Gastrocnemius medialis (tissue), 4 donors: ENCODE results near the gene PPIG. TPM values are rescaled to one million over a fixed set of nuclear protein-coding genes. Genes with fewer than 3 reads are reported as not detected.

Experiments used
- ATAC-seq, 2 donors: fragments of 150-250 bp; one replicate each; pipeline ENCODE4 v1.9.1; 2016
- DNase-seq, 2 donors: peaks; one replicate each; pipeline ENCODE4 v3.0.0-alpha.2; 2019
- H3K27ac ChIP-seq, 4 donors: fragments of 200-600 bp; sonication (generic); 1 replicate in 1 of 4; 2 replicates in 3 of 4; pipeline ENCODE4 v1.5.1; 2016 to 2018; ENCODE audit warnings: mild to moderate bottlenecking in 2 of 4, moderate library complexity in 1 of 4
- H3K27me3 ChIP-seq, 3 donors: fragments of 200-600 bp; sonication (generic) in 2 of 3; 1 replicate in 1 of 3; 2 replicates in 2 of 3; pipeline versions ENCODE4 v1.5.1 to v1.6.0; 2016 to 2019; ENCODE audit warnings: mild to moderate bottlenecking in 1 of 3, moderate library complexity in 1 of 3
- H3K36me3 ChIP-seq, 2 donors: fragments of 200-600 bp; sonication (generic) in 1 of 2; one replicate each; pipeline ENCODE4 v1.5.1; 2017 to 2018
- H3K4me1 ChIP-seq, 2 donors: fragments of 200-600 bp; sonication (generic) in 1 of 2; one replicate each; pipeline ENCODE4 v1.5.1; 2016 to 2017; ENCODE audit warnings: mild to moderate bottlenecking in 2 of 2
- H3K4me3 ChIP-seq, 4 donors: fragments of 200-600 bp; sonication (generic) in 3 of 4; 1 replicate in 1 of 4; 2 replicates in 3 of 4; pipeline ENCODE4 v1.5.1; 2016 to 2019; ENCODE audit warnings: mild to moderate bottlenecking in 2 of 4
- H3K9me3 ChIP-seq, 3 donors: fragments of 200-600 bp; sonication (generic) in 2 of 3; 1 replicate in 1 of 3; 2 replicates in 2 of 3; pipeline ENCODE4 v1.5.1; 2016 to 2019
- POLR2A ChIP-seq, 2 donors: fragments of 450-650 bp; IDR thresholded peaks; one replicate each; pipeline ENCODE4 v1.6.1; 2017; ENCODE audit warnings: antibody characterized with exemption in 2 of 2, mild to moderate bottlenecking in 2 of 2, moderate library complexity in 2 of 2
- in situ Hi-C, 4 donors: fragments of 200-750 bp; cut with MboI; loops; one replicate each; pipeline versions ENCODE4 v1.15.0 to v1.8.0; 2017; ENCODE audit warnings: low sequenced_read_pairs in 4 of 4
- intact Hi-C: fragments of 100-400 bp; cut with DNase I; formaldehyde crosslinking; loops from one replicate; pipeline ENCODE4 v1.15.1; 2023; ENCODE audit warnings: low total_unique reads
- total RNA-seq, 4 donors: library from RNA; depleted of rRNA; stranded (reverse); fragments of >200 nt; gene quantifications; one replicate each; pipeline versions ENCODE4 v1.1.0 to v1.2.3, GENCODE V29; 2016
- TF ChIP-seq, protein P1 (sequence below), 5 experiments: fragments of 450-650 bp in 3 of 5; fragments of 200-600 bp in 2 of 5; sonication (generic) in 2 of 5; IDR thresholded peaks in 4 of 5; conservative IDR thresholded peaks in 1 of 5; 1 replicate in 4 of 5; 2 replicates in 1 of 5; pipeline ENCODE4 v1.5.1; 2016 to 2019; ENCODE audit warnings: antibody characterized with exemption in 5 of 5, mild to moderate bottlenecking in 3 of 5, moderate library complexity in 3 of 5

The PPIG gene
- total RNA-seq, 4 donors from 2014 or later, result 27.7 to 40.5 (median 29.3) TPM

DNA sequence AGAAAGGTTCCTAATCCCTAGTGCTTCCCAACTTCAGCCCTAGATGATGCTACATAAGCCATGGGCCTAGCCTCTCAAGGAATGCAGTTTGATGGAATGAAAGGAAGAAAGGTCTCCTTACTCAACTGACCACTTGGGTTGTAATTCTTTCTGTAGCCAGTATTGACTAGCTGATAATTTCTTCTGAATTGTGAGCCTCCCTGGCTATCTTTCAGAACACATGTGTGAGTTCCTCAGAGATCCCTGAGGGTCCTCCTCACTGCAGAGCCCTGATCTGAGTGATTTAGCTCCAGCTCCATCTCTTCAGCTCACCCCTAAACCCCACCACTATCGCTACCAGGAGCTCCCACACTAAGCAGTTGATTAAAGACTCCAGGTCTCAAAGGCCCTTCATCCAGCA is 78.6 kb downstream of the PPIG start:
- H3K4me1 ChIP-seq, result no peaks in the 10 kb centered on the region

DNA sequence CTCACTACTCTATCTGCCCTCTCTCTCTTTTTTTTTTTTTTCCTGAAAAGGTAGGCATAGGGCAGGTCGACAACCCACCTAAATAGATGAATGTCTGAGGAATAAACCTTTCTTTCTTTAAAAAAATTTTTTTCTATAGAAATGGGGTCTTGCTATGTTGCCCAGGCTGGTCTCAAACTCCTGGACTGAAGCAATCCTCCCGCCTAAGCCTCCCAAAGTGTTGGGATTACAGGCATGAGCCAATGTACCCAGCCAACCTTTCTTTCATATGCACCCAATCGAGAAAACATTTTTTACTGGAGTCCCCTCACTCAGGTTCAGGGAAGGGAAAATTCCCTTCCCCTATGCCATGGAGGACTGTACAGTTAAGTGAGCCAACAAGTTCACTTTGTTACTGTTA is 79.1 kb downstream of the PPIG start:
- Histone ChIP-seq H3K4me1 (no peaks in the 10 kb centered on the region), H3K36me3 (no peaks in the 10 kb centered on the region), H3K27ac (no peak overlapping the region), H3K9me3 (no peaks in the 10 kb centered on the region), H3K4me3 (no peak overlapping the region), H3K27me3 (no peaks in the 10 kb centered on the region)
- in situ Hi-C loops (no loop called here), intact Hi-C loops (no loop called here)
- DNase-seq, result no peak
- TF ChIP-seq, protein P1, sequence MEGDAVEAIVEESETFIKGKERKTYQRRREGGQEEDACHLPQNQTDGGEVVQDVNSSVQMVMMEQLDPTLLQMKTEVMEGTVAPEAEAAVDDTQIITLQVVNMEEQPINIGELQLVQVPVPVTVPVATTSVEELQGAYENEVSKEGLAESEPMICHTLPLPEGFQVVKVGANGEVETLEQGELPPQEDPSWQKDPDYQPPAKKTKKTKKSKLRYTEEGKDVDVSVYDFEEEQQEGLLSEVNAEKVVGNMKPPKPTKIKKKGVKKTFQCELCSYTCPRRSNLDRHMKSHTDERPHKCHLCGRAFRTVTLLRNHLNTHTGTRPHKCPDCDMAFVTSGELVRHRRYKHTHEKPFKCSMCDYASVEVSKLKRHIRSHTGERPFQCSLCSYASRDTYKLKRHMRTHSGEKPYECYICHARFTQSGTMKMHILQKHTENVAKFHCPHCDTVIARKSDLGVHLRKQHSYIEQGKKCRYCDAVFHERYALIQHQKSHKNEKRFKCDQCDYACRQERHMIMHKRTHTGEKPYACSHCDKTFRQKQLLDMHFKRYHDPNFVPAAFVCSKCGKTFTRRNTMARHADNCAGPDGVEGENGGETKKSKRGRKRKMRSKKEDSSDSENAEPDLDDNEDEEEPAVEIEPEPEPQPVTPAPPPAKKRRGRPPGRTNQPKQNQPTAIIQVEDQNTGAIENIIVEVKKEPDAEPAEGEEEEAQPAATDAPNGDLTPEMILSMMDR (IDR thresholded peaks at IDR 0.05 in 4 of 5, conservative IDR thresholded peaks at IDR 0.05 in 1 of 5), result no peak
- no peak for TF ChIP-seq POLR2A (IDR thresholded peaks at IDR 0.05)
- no peak for ATAC-seq

More for the DNA sequence above, 78.6 kb downstream of the PPIG start:
- DNase-seq (no peak), ATAC-seq (no peak)
- H3K27ac ChIP-seq, result no peak overlapping the region
- intact Hi-C loops, result no loop called here
- H3K27me3 ChIP-seq, result no peaks in the 10 kb centered on the region
- H3K36me3 ChIP-seq, result no peaks in the 10 kb centered on the region
- TF ChIP-seq, protein P1 (IDR thresholded peaks at IDR 0.05 in 4 of 5, conservative IDR thresholded peaks at IDR 0.05 in 1 of 5), result no peak
- TF ChIP-seq POLR2A (IDR thresholded peaks at IDR 0.05), result no peak
- H3K9me3 ChIP-seq, result no peaks in the 10 kb centered on the region
- H3K4me3 ChIP-seq, result no peak overlapping the region
- in situ Hi-C loops, result no loop called here

DNA sequence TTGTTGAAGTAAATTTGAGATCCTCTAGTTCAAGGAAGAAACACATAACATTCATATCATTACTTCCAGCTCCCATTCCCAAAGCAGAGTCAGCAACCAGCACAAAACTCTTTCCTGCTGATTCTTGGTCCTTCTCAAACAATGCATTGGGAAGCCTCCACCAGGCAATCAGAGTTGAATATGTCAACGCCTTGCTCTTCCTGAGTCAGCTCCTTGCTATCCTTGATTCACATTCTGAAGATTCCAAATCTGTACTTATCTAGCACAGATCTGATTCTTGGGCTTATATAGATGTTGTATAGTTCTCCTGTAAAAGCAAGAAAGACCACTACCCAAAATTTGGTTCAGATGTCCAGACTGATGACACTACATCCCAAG is 80.4 kb downstream of the PPIG start:
- H3K27ac ChIP-seq, result no peak overlapping the region
- no peak overlapping the region for H3K4me3 ChIP-seq
- in situ Hi-C loops, result no loop called here
- H3K4me1 ChIP-seq, result no peaks in the 10 kb centered on the region
- no peaks in the 10 kb centered on the region for H3K9me3 ChIP-seq
- no peaks in the 10 kb centered on the region for H3K36me3 ChIP-seq
- H3K27me3 ChIP-seq, result no peaks in the 10 kb centered on the region
- TF ChIP-seq, protein P1 (IDR thresholded peaks at IDR 0.05 in 4 of 5, conservative IDR thresholded peaks at IDR 0.05 in 1 of 5), result no peak
- no peak for TF ChIP-seq POLR2A (IDR thresholded peaks at IDR 0.05)
- intact Hi-C loops, result no loop called here
- ATAC-seq (no peak), DNase-seq (no peak)

DNA sequence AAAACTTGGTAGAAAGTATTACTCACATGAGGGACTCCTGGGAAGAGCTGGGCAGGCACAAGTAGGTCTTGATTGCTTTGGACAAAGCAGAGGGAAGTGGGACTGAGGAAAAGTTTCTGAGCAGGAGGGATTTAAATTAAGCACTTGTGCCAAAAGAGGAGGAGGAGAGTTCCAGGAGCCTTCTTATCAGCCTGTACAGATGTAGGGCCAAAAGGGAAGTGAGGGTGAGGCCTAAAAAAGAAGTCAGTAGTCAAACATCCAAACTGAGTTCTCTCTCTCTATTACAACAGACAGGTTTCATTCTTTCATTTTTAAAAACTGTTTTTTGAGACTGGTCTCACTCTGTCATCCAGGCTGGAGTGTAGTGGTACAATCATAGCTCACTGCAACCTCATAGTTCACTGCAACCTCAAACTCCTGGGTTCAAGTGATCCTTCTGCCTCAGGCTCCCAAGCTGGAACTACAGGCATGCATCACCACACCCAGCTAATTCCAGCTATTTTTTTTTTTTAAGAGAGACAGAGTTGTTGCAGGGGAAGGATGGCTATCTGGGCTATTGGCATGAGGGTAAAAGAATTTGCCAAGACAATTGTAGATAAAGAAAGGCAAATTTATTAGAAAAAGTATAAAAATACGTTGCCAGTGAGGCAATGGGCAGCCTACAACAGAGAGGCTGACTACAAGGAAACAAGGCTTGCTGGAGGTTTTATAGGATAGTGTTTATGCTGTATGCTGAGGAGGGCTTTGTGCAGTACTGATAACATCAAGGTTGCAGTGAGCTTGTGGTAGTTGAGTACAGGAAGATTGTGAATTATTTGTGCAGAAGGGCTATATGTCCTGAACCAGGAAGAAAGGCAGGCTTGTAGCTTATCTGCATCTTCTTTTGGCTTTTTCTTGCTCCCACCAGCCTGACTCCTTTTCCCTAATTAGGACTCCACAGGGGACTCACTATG is 81.1 kb downstream of the PPIG start:
- TF ChIP-seq, protein P1 (IDR thresholded peaks at IDR 0.05 in 4 of 5, conservative IDR thresholded peaks at IDR 0.05 in 1 of 5), result no peak
- no peak for TF ChIP-seq POLR2A (IDR thresholded peaks at IDR 0.05)

More for the DNA sequence above, 81.1 kb downstream of the PPIG start:
- no peaks in the 10 kb centered on the region for H3K27me3 ChIP-seq
- H3K4me3 ChIP-seq, result no peak overlapping the region
- no peaks in the 10 kb centered on the region for H3K9me3 ChIP-seq
- no peak overlapping the region for H3K27ac ChIP-seq
- no peak for ATAC-seq
- in situ Hi-C loops (no loop called here), intact Hi-C loops (no loop called here)
- H3K4me1 ChIP-seq, result no peaks in the 10 kb centered on the region
- no peak for DNase-seq
- H3K36me3 ChIP-seq, result no peaks in the 10 kb centered on the region
